Upper lobe of left lung (tissue), 6 donors: Measurements from ENCODE around the gene SLC5A5. TPM values are rescaled to one million over a fixed set of nuclear protein-coding genes. Genes with fewer than 3 reads are reported as not detected.
"Not testable (repeated sequence)": the region's sequence is repeated elsewhere in the genome, so short reads cannot be mapped to it uniquely, and the experiment has no call there.

Experiments
- ATAC-seq, 2 donors: fragments of 200-7000 bp; cut with Tn5 transposase; one replicate each; pipeline ENCODE4 v1.9.1; 2022; ENCODE audit warnings: mild to moderate bottlenecking in 2 of 2, moderate library complexity in 2 of 2; ENCODE audit not compliant: low FRiP score in 2 of 2
- DNase-seq, 2 donors: peaks; one replicate each; pipeline ENCODE4 v3.0.0-alpha.2; 2019 to 2020
- H3K27ac ChIP-seq, 4 donors: fragments of 200-600 bp; sonication (generic); one replicate each; pipeline ENCODE4 v1.5.1; 2016 to 2019
- H3K27me3 ChIP-seq, 4 donors: fragments of 200-600 bp; sonication (generic); one replicate each; pipeline ENCODE4 v1.5.1; 2017 to 2019
- H3K36me3 ChIP-seq, 4 donors: fragments of 200-600 bp; sonication (generic); one replicate each; pipeline ENCODE4 v1.5.1; 2016 to 2019
- H3K4me1 ChIP-seq, 4 donors: fragments of 200-600 bp; sonication (generic); one replicate each; pipeline ENCODE4 v1.5.1; 2018 to 2019
- H3K4me3 ChIP-seq, 4 donors: fragments of 200-600 bp; sonication (generic); one replicate each; pipeline ENCODE4 v1.5.1; 2017 to 2019; ENCODE audit warnings: mild to moderate bottlenecking in 2 of 4, moderate library complexity in 1 of 4
- H3K9me3 ChIP-seq, 4 donors: fragments of 200-600 bp; sonication (generic); one replicate each; pipeline ENCODE4 v1.5.1; 2018 to 2019
- EP300 ChIP-seq, 4 donors: sonication (generic); formaldehyde crosslinking; IDR thresholded peaks; one replicate each; pipeline ENCODE4 v1.5.1; 2017; ENCODE audit warnings: antibody characterized with exemption in 4 of 4, control low read depth in 2 of 4
- POLR2A ChIP-seq, 4 donors: fragments of 450-650 bp; IDR thresholded peaks; one replicate each; pipeline ENCODE4 v1.5.1; 2016 to 2017; ENCODE audit warnings: antibody characterized with exemption in 4 of 4, mild to moderate bottlenecking in 2 of 4
- POLR2AphosphoS5 ChIP-seq, 2 donors: sonication (generic); formaldehyde crosslinking; IDR thresholded peaks; one replicate each; pipeline ENCODE4 v1.5.1; 2017; ENCODE audit warnings: antibody characterized with exemption in 2 of 2
- WGBS, 2 donors: methylation state at CpG; one replicate each; pipeline ENCODE4 v1.1.5; 2017 to 2018; 5-methylcytosine and 5-hydroxymethylcytosine counted together
- total RNA-seq, 6 donors: library from RNA; depleted of rRNA in 4 of 6; stranded (reverse); fragments of >200 nt in 4 of 6; gene quantifications; one replicate each; pipeline versions ENCODE4 v1.1.0 to v1.2.1, GENCODE V29; 2016 to 2021
- TF ChIP-seq, protein P1 (sequence below), 6 experiments: fragments of 450-650 bp in 4 of 6; fragments of 200-600 bp in 2 of 6; sonication (generic) in 2 of 6; IDR thresholded peaks; one replicate each; pipeline ENCODE4 v1.5.1; 2016 to 2019; ENCODE audit warnings: antibody characterized with exemption in 6 of 6
- donor health status: DM: no; HTN: no; CAD: no; lungs with moderate emphysema.
- donor health status: DM: no; HTN: yes; CAD: no; lungs with severe emphysema.

The SLC5A5 gene
- total RNA-seq, 6 donors from 2014 or later: under 0.01 to 0.15 TPM; not detected in 4

DNA sequence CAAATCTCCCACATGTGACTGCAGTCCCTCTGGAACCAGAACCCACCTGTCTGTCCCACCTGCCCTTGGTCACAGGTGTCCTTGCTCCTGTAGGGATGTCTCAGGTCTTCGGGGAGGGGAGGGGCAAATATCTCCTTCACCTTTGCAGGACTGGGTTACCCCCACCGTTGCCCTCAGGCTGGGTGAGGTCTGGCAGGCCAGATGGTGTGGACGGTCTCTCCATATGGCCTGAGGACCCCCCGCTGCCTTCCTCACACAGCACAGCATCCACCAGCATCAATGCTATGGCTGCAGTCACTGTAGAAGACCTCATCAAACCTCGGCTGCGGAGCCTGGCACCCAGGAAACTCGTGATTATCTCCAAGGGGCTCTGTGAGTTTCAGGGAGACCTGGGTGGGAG, 10.0 kb downstream of the SLC5A5 start:
- Histone ChIP-seq H3K36me3 (no peaks in the 10 kb centered on the region), H3K27me3 (no peaks in the 10 kb centered on the region), H3K4me3 (no peak overlapping the region), H3K27ac (no peak overlapping the region), H3K9me3 (no peaks in the 10 kb centered on the region), H3K4me1 (no peaks in the 10 kb centered on the region)
- no peak for ATAC-seq
- TF ChIP-seq, protein P1, sequence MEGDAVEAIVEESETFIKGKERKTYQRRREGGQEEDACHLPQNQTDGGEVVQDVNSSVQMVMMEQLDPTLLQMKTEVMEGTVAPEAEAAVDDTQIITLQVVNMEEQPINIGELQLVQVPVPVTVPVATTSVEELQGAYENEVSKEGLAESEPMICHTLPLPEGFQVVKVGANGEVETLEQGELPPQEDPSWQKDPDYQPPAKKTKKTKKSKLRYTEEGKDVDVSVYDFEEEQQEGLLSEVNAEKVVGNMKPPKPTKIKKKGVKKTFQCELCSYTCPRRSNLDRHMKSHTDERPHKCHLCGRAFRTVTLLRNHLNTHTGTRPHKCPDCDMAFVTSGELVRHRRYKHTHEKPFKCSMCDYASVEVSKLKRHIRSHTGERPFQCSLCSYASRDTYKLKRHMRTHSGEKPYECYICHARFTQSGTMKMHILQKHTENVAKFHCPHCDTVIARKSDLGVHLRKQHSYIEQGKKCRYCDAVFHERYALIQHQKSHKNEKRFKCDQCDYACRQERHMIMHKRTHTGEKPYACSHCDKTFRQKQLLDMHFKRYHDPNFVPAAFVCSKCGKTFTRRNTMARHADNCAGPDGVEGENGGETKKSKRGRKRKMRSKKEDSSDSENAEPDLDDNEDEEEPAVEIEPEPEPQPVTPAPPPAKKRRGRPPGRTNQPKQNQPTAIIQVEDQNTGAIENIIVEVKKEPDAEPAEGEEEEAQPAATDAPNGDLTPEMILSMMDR (IDR thresholded peaks at IDR 0.05): no peak
- TF ChIP-seq EP300 (IDR thresholded peaks at IDR 0.05): no peak
- no peak for TF ChIP-seq POLR2A (IDR thresholded peaks at IDR 0.05)
- no peak for TF ChIP-seq POLR2AphosphoS5 (IDR thresholded peaks at IDR 0.05)
- DNase-seq: no peak
- WGBS, 2 donors: 73 to 86% methylated on average over 6 to 7 of the region's 7 CpGs

DNA sequence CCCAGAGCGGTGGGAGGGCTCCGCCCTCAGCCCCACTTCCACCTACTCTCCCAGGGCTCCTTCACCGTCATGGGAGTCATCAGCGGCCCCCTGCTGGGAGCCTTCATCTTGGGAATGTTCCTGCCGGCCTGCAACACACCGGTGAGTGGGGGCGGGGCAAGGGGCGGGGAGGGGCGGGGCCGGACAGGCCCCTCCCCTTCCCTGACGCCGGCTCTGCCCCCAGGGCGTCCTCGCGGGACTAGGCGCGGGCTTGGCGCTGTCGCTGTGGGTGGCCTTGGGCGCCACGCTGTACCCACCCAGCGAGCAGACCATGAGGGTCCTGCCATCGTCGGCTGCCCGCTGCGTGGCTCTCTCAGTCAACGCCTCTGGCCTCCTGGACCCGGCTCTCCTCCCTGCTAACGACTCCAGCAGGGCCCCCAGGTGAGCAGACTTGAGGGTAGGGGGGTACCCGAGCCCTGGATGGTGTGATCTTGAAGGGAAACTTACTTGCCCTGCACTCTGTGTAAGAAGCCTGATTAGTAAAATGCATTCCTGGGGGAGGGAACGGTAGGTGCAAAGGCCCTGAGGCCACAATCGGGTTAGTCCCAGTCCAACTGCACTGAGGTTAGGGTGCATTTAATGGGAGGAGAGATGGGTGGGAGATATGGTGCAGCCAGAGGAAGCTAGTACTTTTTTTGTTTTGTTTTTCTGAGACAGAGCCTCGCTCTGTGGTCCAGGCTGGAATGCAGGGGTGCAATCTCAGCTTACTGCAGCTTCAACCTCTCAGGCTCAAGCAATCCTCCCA, 12.1 kb downstream of the SLC5A5 start:
- 51 to 75% methylated on average over 2 to 32 of the region's 33 CpGs for WGBS, 2 donors
- TF ChIP-seq, protein P1 (IDR thresholded peaks at IDR 0.05): no peak
- TF ChIP-seq EP300 (IDR thresholded peaks at IDR 0.05) (no peak), POLR2A (IDR thresholded peaks at IDR 0.05) (no peak), POLR2AphosphoS5 (IDR thresholded peaks at IDR 0.05) (no peak)

DNA sequence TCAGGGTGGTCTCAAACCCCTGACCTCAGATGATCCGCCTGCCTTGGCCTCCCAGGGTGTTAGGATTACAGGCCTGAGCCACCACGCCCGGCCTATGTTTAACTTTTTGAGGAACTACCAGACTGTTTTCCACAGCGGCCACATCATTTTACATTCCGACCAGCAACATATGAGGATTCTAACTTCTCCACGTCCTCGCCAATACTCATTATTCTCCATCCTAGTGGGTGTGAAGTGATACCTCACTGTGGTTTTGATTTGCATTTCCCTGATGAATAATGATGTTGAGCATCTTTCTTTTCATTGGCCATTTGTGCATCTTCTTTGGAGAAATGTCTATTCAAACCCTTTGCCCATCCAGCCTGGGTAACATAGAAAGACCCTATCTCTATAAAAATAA, 14.8 kb downstream of the SLC5A5 start:
- Histone ChIP-seq H3K27ac (no peak overlapping the region), H3K4me3 (no peak overlapping the region), H3K4me1 (no peaks in the 10 kb centered on the region), H3K9me3 (no peaks in the 10 kb centered on the region), H3K27me3 (no peaks in the 10 kb centered on the region), H3K36me3 (no peaks in the 10 kb centered on the region)
- no peak for TF ChIP-seq POLR2A (IDR thresholded peaks at IDR 0.05)
- TF ChIP-seq, protein P1 (IDR thresholded peaks at IDR 0.05): no peak
- TF ChIP-seq POLR2AphosphoS5 (IDR thresholded peaks at IDR 0.05): no peak
- no peak for TF ChIP-seq EP300 (IDR thresholded peaks at IDR 0.05)
- DNase-seq (no peak), ATAC-seq (no peak)
- WGBS, 2 donors: 79 to 87% methylated on average over 7 of the region's 7 CpGs

More for the DNA sequence above, 12.1 kb downstream of the SLC5A5 start:
- Histone ChIP-seq H3K27me3 (no peaks in the 10 kb centered on the region), H3K4me1 (no peaks in the 10 kb centered on the region), H3K27ac (no peak overlapping the region), H3K9me3 (no peaks in the 10 kb centered on the region), H3K36me3 (no peaks in the 10 kb centered on the region), H3K4me3 (no peak overlapping the region)
- DNase-seq (peak in 1 of 2 donors; percentile 79), ATAC-seq (no peak)

DNA sequence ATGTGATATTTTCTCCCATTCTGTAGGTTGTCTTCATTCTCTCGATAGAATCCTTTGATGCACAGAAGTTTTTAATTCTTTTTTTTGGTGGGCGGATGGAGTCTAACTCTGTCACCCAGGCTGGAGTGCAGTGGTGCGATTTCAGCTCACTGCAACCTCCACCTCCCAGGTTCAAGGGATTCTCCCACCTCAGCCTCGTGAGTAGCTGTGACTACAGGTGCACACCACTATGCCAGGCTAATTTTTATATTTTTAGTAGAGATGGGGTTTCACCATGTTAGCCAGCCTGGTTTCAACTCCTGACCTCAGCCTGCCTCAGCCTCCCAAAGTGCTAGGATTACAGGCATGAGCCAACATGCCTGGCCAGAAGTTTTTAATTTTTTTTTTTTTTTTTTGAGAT, 15.5 kb downstream of the SLC5A5 start:
- WGBS, 2 donors: 82 to 88% methylated on average over 4 of the region's 4 CpGs
- not testable (repeated sequence) for H3K27ac ChIP-seq, H3K4me1 ChIP-seq, H3K36me3 ChIP-seq, H3K9me3 ChIP-seq, ATAC-seq, H3K27me3 ChIP-seq, H3K4me3 ChIP-seq, DNase-seq

DNA sequence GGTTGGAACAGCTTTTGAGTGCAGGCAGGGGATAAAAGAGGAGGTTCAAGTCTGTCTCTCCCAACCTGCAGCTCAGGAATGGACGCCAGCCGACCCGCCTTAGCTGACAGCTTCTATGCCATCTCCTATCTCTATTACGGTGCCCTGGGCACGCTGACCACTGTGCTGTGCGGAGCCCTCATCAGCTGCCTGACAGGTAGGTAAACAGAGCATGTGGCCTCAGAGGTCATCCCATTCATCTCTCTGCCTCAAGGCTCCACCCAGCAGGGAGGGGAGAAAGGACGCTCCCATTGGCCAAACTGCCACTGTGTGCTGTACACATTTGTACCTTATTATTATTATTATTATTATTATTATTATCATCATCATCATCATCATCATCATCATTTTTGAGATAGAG, 16.5 kb downstream of the SLC5A5 start:
- Histone ChIP-seq H3K36me3 (no peaks in the 10 kb centered on the region), H3K27ac (no peak overlapping the region), H3K27me3 (no peaks in the 10 kb centered on the region), H3K4me1 (no peaks in the 10 kb centered on the region), H3K9me3 (no peaks in the 10 kb centered on the region), H3K4me3 (no peak overlapping the region)
- ATAC-seq (no peak), DNase-seq (no peak)
- WGBS, 2 donors: 54 to 63% methylated on average over 6 to 7 of the region's 7 CpGs
- no peak for TF ChIP-seq EP300 (IDR thresholded peaks at IDR 0.05)
- TF ChIP-seq POLR2AphosphoS5 (IDR thresholded peaks at IDR 0.05): no peak
- TF ChIP-seq POLR2A (IDR thresholded peaks at IDR 0.05): no peak
- TF ChIP-seq, protein P1 (IDR thresholded peaks at IDR 0.05): no peak
